HG03280 (cell line): ENCODE measurements around the gene TLE1.
A peak's percentile ranks its signal among the peaks of the same experiment; 100 is the strongest.
"Not testable (repeated sequence)": the region's sequence is repeated elsewhere in the genome, so short reads cannot be mapped to it uniquely, and the experiment has no call there.

ENCODE experiments used
- ATAC-seq: cut with Tn5 transposase; IDR thresholded peaks from one replicate; pipeline ENCODE4 v1.9.1; 2021; ENCODE audit warnings: mild to moderate bottlenecking, moderate library complexity; ENCODE audit not compliant: unreplicated experiment

TLE1 gene

GRCh38 chr9:81689343-81690175, at the start of gene TLE1:
Gene TLE1, minus strand, starts transcription at chr9:81689547. Its CDS starts 1,307 bp downstream, at chr9:81688240.
- peak; percentile 77 for ATAC-seq

- peak; percentile 61 for ATAC-seq
Observed at GRCh38 chr9:81737871-81738507, 48.6 kb upstream of the TLE1 start.

GRCh38 chr9:81730498-81730897, 41.2 kb upstream of the TLE1 start:
- not testable (repeated sequence) for ATAC-seq

GRCh38 chr9:81729135-81729534, 39.8 kb upstream of the TLE1 start:
- ATAC-seq, result peak; percentile 81

GRCh38 chr9:81724242-81724889, 35.0 kb upstream of the TLE1 start:
- no peak for ATAC-seq

- no peak for ATAC-seq
Observed at GRCh38 chr9:81722277-81722676, 32.9 kb upstream of the TLE1 start.

- no peak for ATAC-seq
Observed at GRCh38 chr9:81720450-81721086, 31.2 kb upstream of the TLE1 start.

- no peak for ATAC-seq
Observed at GRCh38 chr9:81719972-81720371, 30.6 kb upstream of the TLE1 start.

- no peak for ATAC-seq
Observed at GRCh38 chr9:81718244-81718643, 28.9 kb upstream of the TLE1 start.

- ATAC-seq, result no peak
Observed at GRCh38 chr9:81717747-81718077, 28.4 kb upstream of the TLE1 start.

GRCh38 chr9:81717061-81717746, 27.9 kb upstream of the TLE1 start:
- ATAC-seq, result no peak

- no peak for ATAC-seq
Observed at GRCh38 chr9:81716409-81716808, 27.1 kb upstream of the TLE1 start.

- no peak for ATAC-seq
Observed at GRCh38 chr9:81705578-81705977, 16.2 kb upstream of the TLE1 start.

- no peak for ATAC-seq
Observed at GRCh38 chr9:81694541-81694940, 5.2 kb upstream of the TLE1 start.

- ATAC-seq, result no peak
Observed at GRCh38 chr9:81693671-81694378, 4.5 kb upstream of the TLE1 start.

- no peak for ATAC-seq
Observed at GRCh38 chr9:81690251-81690851, 1.0 kb upstream of the TLE1 start.

- peak; percentile 21 for ATAC-seq
Observed at GRCh38 chr9:81689093-81689342, 329 bp downstream of the TLE1 start.

- ATAC-seq, result peak; percentile 13
Observed at GRCh38 chr9:81688262-81689092, 870 bp downstream of the TLE1 start.

GRCh38 chr9:81687521-81688261, 1.7 kb downstream of the TLE1 start:
- no peak for ATAC-seq
